ENCODE data around the gene KRT2. TPM values are rescaled to one million over a fixed set of nuclear protein-coding genes. Genes with fewer than 3 reads are reported as not detected.

The KRT2 gene
- total RNA-seq, 2 experiments from 2014 or later, result not detected

GRCh38 chr12:52659951-52660350 lies 7.9 kb upstream of the KRT2 start:
- TF ChIP-seq CTCF (conservative IDR thresholded peaks at IDR 0.05; ENCODE audit: low read length), result no peak
- no peak for TF ChIP-seq EZH2phosphoT487 (IDR thresholded peaks at IDR 0.05; ENCODE audit: borderline replicate concordance, low read depth, low read length)
- BruUV-seq (replicated peaks), result no TSS peak
- Histone ChIP-seq H3K27ac (ENCODE audit: low read depth, low read length, poor library complexity, severe bottlenecking) (no peak overlapping the region), H3K4me3 (ENCODE audit: low read depth, low read length, poor library complexity, severe bottlenecking) (no peak overlapping the region), H3K79me2 (ENCODE audit: insufficient read depth, low read depth, low read length) (no peaks in the 10 kb centered on the region), H4K20me1 (ENCODE audit: insufficient read depth, low read length) (no peaks in the 10 kb centered on the region), H3K9me2 (ENCODE audit: insufficient read depth, low read length) (no peaks in the 10 kb centered on the region), H3K4me1 (ENCODE audit: insufficient read depth, low read length, poor library complexity, severe bottlenecking) (no peaks in the 10 kb centered on the region), H3K36me3 (ENCODE audit: insufficient read depth, low read length) (no peaks in the 10 kb centered on the region), H3K4me2 (ENCODE audit: low read length) (no peak overlapping the region), H3K9me3 (ENCODE audit: low read length) (no peaks in the 10 kb centered on the region), H2AFZ (ENCODE audit: low read length) (no peak overlapping the region)
- CTCF ChIA-PET (ENCODE audit: unreplicated experiment), result no interaction called here
- intact Hi-C loops (cut with micrococcal nuclease; ENCODE audit: unreplicated experiment), result no loop called here
- no peak for DNase-seq (ENCODE audit: low spot score)
- POLR2A ChIA-PET, result no interaction called here

GRCh38 chr12:52659395-52659794 lies 7.4 kb upstream of the KRT2 start:
- Histone ChIP-seq H2AFZ (ENCODE audit: low read length) (no peak overlapping the region), H3K27ac (ENCODE audit: low read depth, low read length, poor library complexity, severe bottlenecking) (no peak overlapping the region), H3K4me1 (ENCODE audit: insufficient read depth, low read length, poor library complexity, severe bottlenecking) (no peaks in the 10 kb centered on the region), H3K79me2 (ENCODE audit: insufficient read depth, low read depth, low read length) (no peaks in the 10 kb centered on the region), H3K36me3 (ENCODE audit: insufficient read depth, low read length) (no peaks in the 10 kb centered on the region), H4K20me1 (ENCODE audit: insufficient read depth, low read length) (no peaks in the 10 kb centered on the region), H3K9me2 (ENCODE audit: insufficient read depth, low read length) (no peaks in the 10 kb centered on the region), H3K9me3 (ENCODE audit: low read length) (no peaks in the 10 kb centered on the region), H3K4me2 (ENCODE audit: low read length) (no peak overlapping the region), H3K4me3 (ENCODE audit: low read depth, low read length, poor library complexity, severe bottlenecking) (no peak overlapping the region)
- ChIA-PET CTCF (ENCODE audit: unreplicated experiment) (no interaction called here), POLR2A (no interaction called here)
- TF ChIP-seq CTCF (conservative IDR thresholded peaks at IDR 0.05; ENCODE audit: low read length) (no peak), EZH2phosphoT487 (IDR thresholded peaks at IDR 0.05; ENCODE audit: borderline replicate concordance, low read depth, low read length) (no peak)
- no peak for DNase-seq (ENCODE audit: low spot score)
- intact Hi-C loops (cut with micrococcal nuclease; ENCODE audit: unreplicated experiment), result no loop called here
- BruUV-seq (replicated peaks), result no TSS peak

- Histone ChIP-seq H3K4me1 (ENCODE audit: insufficient read depth, low read length, poor library complexity, severe bottlenecking) (no peaks in the 10 kb centered on the region), H3K9me2 (ENCODE audit: insufficient read depth, low read length) (no peaks in the 10 kb centered on the region), H3K27ac (ENCODE audit: low read depth, low read length, poor library complexity, severe bottlenecking) (no peak overlapping the region), H3K4me3 (ENCODE audit: low read depth, low read length, poor library complexity, severe bottlenecking) (no peak overlapping the region), H3K9me3 (ENCODE audit: low read length) (no peaks in the 10 kb centered on the region), H3K36me3 (ENCODE audit: insufficient read depth, low read length) (no peaks in the 10 kb centered on the region), H4K20me1 (ENCODE audit: insufficient read depth, low read length) (no peaks in the 10 kb centered on the region), H3K79me2 (ENCODE audit: insufficient read depth, low read depth, low read length) (no peaks in the 10 kb centered on the region), H3K4me2 (ENCODE audit: low read length) (no peak overlapping the region), H2AFZ (ENCODE audit: low read length) (no peak overlapping the region)
- BruUV-seq (replicated peaks), result no TSS peak
- no peak for DNase-seq (ENCODE audit: low spot score)
- ChIA-PET CTCF (ENCODE audit: unreplicated experiment) (no interaction called here), POLR2A (no interaction called here)
- intact Hi-C loops (cut with micrococcal nuclease; ENCODE audit: unreplicated experiment), result no loop called here
- TF ChIP-seq EZH2phosphoT487 (IDR thresholded peaks at IDR 0.05; ENCODE audit: borderline replicate concordance, low read depth, low read length) (no peak), CTCF (conservative IDR thresholded peaks at IDR 0.05; ENCODE audit: low read length) (no peak)
Measured at GRCh38 chr12:52658196-52658595, 6.2 kb upstream of the KRT2 start.

Data from OCI-LY7 (cell line).